HG02840 (cell line): ENCODE data around the gene CLIP1.

ENCODE experiments used
- ATAC-seq: cut with Tn5 transposase; IDR thresholded peaks from one replicate; pipeline ENCODE4 v1.9.1; 2021; ENCODE audit warnings: mild to moderate bottlenecking, moderate library complexity, moderate number of reproducible peaks; ENCODE audit not compliant: unreplicated experiment, low FRiP score

The CLIP1 gene

GRCh38 chr12:122323311-122324019, 99.0 kb downstream of the CLIP1 start:
- ATAC-seq, result no peak

DNA sequence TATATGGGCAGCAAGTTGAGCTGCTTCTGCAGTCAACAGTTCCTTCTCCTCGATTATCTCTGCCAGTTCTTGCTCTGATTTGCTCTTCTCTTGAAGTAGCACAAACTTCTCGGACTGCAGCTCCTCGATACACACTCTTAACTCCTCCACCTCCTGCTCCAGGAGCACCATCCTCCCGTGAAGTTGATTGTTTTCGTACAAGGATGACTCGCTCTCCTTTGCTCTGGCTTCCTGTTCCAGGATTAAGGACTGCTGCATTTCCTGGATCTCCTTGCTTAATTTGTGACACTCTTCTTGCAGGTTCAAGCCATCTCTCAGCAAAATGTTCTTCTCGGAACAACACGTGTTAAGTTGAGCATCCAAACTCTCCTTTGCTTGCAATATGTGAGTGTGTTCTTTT, 100.0 kb downstream of the CLIP1 start:
- ATAC-seq, result no peak

- no peak for ATAC-seq
Observed at GRCh38 chr12:122318607-122319605, 103.6 kb downstream of the CLIP1 start.

GRCh38 chr12:122312926-122313325, 109.5 kb downstream of the CLIP1 start:
- ATAC-seq, result no peak

DNA sequence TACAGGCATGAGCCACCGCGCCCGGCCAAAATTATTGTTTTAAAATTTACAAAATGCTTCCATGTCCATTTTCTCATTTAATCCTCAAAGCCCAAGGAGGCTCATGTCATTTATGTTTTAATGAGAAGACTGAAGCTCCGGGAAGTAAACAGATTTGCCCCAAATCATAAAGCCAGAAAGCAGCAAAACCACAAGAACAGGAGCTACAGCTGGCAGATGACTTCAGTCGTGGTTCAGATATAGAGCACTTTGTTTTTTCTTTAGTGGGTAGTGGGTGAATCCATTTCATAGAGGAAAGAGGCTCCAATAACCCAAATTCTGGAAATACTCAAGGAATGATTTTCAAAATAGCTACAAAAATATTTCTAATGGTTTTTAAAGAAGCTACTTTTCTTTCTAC, 110.8 kb downstream of the CLIP1 start:
- no peak for ATAC-seq

GRCh38 chr12:122310626-122311333, 111.7 kb downstream of the CLIP1 start:
- no peak for ATAC-seq

DNA sequence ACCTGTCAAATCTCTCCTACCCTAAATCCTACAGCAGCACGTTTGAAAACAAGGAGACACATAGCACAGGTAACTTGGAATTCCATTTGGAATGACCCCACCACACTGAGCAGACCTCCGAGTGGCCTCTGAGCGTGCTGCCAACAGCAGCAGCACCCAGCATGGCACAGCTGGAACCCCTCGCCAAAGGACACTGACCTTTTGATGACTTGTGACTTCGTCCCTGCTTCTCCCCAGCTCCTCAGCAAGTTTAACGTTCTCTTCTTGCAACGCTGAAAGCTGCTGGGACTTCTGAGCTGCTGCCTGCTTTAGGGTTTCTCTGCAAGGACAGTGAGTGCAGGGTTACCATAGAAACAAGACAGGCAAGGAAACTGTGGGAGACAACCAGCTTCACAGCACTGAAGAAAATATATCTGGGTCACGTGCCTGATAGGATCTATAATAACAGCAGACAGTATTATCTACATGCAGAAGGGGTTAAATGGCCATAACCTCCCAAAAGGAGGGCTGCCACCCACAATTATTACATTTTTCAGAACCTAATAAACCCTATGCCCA, 112.8 kb downstream of the CLIP1 start:
- no peak for ATAC-seq

- ATAC-seq, result no peak
Observed at GRCh38 chr12:122308811-122309210, 113.7 kb downstream of the CLIP1 start.

- no peak for ATAC-seq
Observed at GRCh38 chr12:122306407-122306806, 116.1 kb downstream of the CLIP1 start.

GRCh38 chr12:122304924-122305323, 117.5 kb downstream of the CLIP1 start:
- ATAC-seq, result no peak

- no peak for ATAC-seq
Observed at GRCh38 chr12:122303068-122303467, 119.4 kb downstream of the CLIP1 start.

DNA sequence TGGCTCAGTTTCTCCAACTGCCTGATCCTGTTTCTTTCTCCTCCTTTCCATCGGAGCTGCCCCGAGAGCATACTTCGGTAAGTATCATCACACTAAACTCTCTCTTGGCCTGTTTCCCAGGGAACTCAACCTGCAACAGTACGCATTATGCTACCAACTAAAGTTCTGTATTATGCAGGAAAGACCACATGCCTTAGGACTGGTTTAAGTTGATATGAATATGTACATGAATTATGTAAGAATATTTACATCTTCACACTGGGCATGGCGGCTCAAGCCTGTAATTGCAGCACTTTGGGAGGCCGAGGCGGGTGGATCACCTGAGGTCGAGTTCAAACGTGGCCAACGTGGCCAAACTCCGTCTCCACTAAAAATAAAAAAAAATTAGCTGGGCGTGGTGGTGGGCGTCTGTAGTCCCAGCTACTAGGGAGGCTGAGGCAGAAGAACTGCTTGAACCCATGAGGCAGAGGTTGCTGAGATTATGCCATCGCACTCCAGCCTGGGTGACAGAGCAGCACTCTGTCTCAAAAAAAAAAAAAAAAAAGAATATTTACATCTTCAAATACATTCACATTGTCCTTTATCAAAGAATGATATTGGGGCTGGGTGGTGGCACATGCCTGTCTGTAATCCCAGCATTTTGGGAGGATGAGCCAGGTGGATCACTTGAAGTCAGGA, 124.3 kb downstream of the CLIP1 start:
- no peak for ATAC-seq

- ATAC-seq, result no peak
Observed at GRCh38 chr12:122297494-122297893, 125.0 kb downstream of the CLIP1 start.

DNA sequence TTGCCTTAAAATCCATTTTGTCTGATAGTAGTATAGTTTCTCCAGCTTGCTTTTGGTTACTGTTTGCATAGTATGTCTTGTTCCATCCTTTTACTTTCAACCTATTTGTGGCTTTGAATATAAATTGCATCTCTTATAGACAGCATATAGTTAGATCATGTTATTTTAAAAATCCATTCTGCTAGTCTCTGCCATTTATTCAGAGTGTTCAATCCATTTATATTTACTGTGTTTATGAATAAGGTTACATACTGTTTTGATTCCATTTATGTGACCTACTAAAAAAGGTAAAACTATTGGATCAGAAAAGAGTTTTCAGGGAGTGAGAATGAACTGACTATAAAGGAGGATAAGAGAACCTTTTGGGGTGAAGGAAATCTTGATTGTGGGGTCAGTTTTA, 126.6 kb downstream of the CLIP1 start:
- ATAC-seq, result no peak

- ATAC-seq, result no peak
Observed at GRCh38 chr12:122293081-122293480, 129.4 kb downstream of the CLIP1 start.

DNA sequence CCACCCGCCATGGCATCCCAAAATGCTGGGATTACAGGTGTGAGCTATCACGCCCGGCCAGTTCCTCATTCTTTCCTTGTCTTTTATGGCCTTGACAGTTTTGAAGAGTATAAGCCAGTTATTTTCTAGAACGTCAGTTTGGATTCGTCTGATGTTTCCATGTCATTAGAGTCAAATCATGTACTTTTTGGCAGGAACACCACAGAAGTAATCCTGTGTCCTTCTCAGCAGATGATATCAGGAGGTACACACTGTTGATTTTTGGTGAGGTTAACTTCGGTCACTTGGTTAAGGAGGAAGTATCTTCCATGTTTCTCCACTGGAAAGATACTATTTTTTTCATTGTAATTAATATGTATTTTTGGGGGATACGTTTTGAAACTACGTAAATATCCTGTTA, 131.0 kb downstream of the CLIP1 start:
- no peak for ATAC-seq

- ATAC-seq, result no peak
Observed at GRCh38 chr12:122283680-122284079, 138.8 kb downstream of the CLIP1 start.

DNA sequence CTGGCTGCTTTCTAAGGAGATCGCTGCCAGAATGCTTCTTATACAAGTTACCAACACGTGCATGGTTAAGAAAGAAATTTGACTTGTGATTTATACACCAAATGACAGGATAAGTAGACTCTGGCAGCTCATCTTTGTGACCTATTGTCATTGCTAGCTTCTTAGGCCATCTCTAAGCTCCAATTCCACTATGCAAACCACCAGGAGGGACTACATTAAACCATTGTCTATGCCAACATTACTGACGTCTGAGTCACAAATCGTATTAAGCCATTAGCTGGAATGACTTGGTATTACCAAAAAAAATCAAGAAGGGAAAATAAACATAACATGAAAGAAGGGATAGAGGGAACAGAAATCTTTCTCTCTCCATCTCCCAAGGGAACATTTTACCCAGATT, 140.4 kb downstream of the CLIP1 start:
- ATAC-seq, result no peak

- ATAC-seq, result no peak
Observed at GRCh38 chr12:122276242-122276641, 146.2 kb downstream of the CLIP1 start.

DNA sequence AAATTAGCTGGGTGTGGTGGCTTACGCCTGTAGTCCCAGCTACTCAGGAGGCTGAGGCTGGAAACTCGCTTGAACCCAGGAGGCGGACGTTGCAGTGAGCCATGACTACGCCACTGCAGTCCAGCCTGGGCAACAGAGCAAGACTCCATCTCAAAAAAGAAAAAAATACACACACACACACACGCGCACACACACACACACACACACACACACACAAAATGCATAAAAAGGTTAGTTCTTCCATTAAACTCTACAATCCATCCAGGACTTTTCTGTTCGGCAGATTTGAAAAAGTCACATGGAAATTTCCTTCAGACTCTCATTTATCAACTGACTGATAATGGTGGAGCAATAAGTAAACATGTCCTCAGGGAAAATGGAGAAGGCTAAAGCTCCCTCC, 147.0 kb downstream of the CLIP1 start:
- ATAC-seq, result no peak
